GM12872 (cell line): ENCODE measurements around the gene IFITM10.

Experiments used
- CTCF ChIP-seq: IDR thresholded peaks from 3 replicates; pipeline ENCODE4 v1.5.1; 2011; ENCODE audit warnings: low read depth, mild to moderate bottlenecking, low read length, moderate library complexity; ENCODE audit not compliant: insufficient read depth

The IFITM10 gene

GRCh38 chr11:1733716-1734640, 16.4 kb downstream of the IFITM10 start:
- TF ChIP-seq CTCF, result no peak

- TF ChIP-seq CTCF, result no peak
Measured at GRCh38 chr11:1733009-1733715, 17.2 kb downstream of the IFITM10 start.

GRCh38 chr11:1732418-1733008, 17.9 kb downstream of the IFITM10 start:
- TF ChIP-seq CTCF, result no peak

GRCh38 chr11:1731451-1732059, 18.8 kb downstream of the IFITM10 start:
- TF ChIP-seq CTCF, result no peak

GRCh38 chr11:1730059-1730629, 20.3 kb downstream of the IFITM10 start:
- no peak for TF ChIP-seq CTCF

GRCh38 chr11:1729692-1730011, 20.7 kb downstream of the IFITM10 start:
- no peak for TF ChIP-seq CTCF
